ENCODE results near the gene PLXNA2.

The PLXNA2 gene

DNA sequence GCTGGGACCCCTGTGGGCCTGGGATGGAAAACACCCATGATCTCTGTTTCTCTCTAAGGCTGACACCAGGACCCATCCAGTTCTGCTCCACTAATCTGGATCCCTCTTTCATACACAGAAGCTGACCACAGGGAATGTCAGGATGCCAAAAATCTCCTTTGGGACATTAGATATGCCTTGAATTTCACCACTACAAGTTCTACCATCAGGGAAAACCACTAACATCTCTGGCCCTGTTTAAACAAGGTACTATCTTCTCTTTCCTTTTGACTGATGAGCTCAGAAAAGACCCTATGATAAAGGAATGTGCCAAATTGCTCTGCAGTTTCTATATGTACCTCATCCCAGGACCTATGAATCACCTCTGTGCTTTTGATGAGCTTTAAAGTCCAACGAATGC is 10.2 kb upstream of the PLXNA2 start:
- H3K4me3 ChIP-seq (ENCODE audit: low read length): no peak overlapping the region
- no peak for TF ChIP-seq ZNF274 (IDR thresholded peaks at IDR 0.05; ENCODE audit: low read depth, low read length)

DNA sequence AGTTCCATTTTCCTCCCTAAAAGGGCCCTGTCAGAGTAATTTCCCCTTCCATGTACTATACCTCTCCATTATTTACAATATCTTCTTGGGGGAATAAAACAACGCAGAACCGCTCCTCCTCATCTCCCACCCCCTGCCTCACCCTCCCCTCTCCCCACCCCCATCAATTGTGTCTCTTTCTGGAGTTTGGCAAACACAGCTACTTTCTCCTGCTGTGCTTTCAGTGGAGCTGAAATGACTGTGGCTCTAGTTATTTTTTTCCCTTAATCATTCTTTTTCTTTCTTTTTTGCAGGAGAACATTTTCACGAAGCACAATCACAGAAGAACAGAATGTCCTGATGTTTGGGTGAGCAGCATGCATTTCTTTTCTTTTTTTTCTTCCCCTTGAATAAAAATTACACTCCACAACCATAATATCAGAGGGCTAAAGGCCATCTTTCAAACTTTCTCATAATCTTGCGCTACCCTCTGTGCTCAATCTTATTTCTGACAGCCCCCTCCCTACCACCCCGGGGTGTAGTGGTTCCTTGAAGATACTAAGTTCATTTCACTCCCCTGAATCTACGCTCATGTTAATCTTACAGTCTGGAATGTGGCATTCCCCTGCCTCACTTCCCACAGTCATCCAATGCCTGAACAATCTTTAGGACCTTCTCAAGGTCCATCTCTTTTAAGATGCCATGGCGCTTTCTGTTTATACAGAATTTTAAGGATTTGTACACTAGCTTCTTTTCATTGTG is 8.8 kb upstream of the PLXNA2 start:
- no peak for TF ChIP-seq ZNF274 (IDR thresholded peaks at IDR 0.05; ENCODE audit: low read depth, low read length)
- H3K4me3 ChIP-seq (ENCODE audit: low read length): no peak overlapping the region

DNA sequence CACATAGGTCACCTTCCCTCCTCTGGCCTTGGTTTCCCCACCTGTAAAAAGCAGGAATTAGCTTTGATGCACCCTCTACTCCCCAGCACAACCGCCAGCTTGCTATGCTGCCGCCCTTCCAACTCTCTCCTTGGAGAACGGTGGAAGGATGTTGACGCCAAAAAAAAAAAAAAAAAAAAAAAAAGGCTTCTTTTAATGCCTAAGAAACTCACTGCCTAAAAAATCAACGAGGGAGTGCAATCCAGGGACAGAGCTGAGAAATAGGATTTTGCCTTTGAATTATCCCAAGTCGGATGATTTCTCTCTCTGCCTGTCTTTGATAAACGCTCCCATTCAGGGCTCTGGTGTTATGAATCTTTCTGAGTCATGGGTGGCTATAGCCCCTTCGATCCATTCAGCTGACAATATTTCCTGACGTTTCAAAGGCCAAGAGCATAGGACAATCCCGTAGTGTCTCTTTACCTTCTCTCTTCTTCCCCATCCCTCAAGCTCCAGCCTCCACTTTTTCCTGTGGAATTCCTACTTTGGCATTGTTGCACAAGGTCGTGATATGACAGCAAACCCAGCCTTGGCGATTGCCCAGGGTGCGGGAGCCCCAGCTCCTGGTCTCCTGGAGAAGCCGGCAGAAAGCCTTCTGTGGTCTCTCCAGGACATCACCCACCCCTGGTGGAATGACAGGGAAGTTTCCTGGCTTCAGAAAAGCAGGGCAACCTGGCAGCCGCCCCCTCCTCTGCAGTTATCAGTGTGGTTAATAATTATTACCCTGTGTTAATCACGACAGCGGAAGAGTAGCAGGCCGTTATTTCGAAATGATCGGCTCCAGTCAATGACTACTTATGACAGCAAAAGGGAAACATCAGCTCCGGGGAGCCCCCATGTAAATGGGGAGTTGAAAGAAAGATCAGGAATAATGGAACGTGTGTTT is 8.0 kb upstream of the PLXNA2 start:
- no peak overlapping the region for H3K4me3 ChIP-seq (ENCODE audit: low read length)
- no peak for TF ChIP-seq ZNF274 (IDR thresholded peaks at IDR 0.05; ENCODE audit: low read depth, low read length)

DNA sequence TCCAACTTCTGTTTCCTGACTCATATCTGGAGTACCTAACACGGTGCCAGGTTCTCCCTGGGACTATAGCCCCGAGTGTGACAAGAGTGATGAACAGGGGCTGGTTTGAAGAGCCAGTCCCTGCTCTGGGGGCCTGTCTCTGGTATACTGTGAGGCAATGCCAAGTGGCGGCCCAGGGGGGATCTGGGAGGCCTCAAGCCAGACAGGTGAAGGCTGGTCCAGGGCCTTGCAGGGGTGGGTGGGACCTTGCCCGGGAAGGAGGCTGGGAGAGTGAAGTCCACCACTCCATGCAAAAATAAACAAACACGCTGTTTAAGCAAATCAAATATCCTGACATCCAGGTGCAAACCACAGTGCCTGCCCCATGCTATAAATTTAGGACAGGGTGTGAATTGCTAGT is 6.8 kb upstream of the PLXNA2 start:
- no peak for TF ChIP-seq ZNF274 (IDR thresholded peaks at IDR 0.05; ENCODE audit: low read depth, low read length)
- no peak overlapping the region for H3K4me3 ChIP-seq (ENCODE audit: low read length)

DNA sequence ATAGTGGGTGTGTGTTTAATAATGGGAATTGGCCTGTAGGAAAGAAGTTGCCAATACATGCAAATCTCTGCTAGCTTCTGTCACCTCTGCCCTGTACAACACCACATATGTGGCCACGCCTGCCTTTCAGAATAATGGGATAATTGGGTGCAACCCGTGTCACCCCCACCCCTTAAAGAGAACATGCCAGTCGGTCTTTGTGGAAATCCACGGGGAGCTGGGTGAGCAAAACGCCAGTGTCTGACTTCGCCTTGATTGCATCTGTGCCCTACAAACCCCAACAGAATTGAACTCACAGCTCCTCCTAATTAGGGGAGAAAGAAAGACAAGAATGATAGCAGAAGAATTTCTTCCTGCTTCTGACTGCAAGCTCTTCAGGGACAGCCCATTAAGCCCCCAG is 6.4 kb upstream of the PLXNA2 start:
- TF ChIP-seq ZNF274 (IDR thresholded peaks at IDR 0.05; ENCODE audit: low read depth, low read length): no peak

DNA sequence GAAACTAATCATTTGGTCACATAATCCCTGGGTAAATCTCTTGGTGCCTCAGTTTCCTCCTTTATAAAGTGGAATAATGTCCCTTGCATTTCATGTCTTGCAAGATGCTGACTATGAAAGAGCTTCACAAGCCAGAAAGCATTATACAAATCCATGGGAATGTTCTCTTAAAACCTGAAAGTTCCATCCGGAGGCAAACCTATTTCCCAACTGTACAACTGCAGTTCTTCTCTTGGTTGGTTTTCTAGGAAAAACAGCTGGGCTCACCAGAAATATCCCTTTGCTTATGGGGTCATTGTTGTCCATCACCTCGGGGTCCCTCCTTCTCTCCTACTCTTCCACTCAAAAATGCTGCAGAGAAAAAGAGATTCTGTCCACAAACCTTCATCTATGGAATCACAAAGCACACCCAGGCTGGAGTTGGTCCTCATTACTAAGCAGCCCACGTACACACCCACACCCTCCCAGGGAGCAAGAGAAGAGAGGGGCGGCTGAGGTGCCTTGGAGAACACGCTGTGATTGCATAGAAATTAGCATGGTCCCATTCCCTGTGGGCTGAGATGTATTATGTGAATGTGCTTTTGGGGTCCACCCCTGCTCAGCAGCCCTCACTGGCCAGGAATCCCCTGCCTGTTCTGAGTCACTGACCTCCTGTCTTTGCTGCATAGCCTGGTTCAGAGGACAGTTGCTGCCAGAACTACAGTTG is 5.0 kb upstream of the PLXNA2 start:
- no peak overlapping the region for H3K4me3 ChIP-seq (ENCODE audit: low read length)
- TF ChIP-seq ZNF274 (IDR thresholded peaks at IDR 0.05; ENCODE audit: low read depth, low read length): no peak

More for the DNA sequence above, 6.4 kb upstream of the PLXNA2 start:
- H3K4me3 ChIP-seq (ENCODE audit: low read length): no peak overlapping the region

DNA sequence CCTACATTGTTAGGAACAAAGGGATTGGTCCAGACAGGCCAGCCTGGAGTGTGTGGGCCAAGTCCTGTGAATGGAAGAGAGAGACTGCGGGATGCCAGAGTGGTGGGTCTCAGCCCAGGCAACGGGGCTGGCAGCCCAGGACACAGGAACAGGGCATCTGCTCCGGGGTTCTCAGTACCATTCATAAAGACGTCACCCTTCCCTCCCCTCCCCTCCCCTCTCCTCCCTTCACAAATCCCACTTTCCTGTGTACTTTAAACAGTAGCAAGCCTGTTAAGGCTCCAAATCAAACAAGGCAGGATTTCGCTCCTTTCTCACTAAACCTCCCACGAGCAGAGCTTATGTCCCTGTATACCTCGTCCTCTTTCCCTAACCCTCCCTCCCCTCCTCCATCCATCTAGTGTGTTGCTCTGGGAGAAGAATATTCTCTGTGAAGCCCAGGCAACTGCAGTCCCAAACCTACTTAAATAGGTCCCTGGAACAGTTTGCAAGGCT is 4.2 kb upstream of the PLXNA2 start:
- no peak overlapping the region for H3K4me3 ChIP-seq (ENCODE audit: low read length)
- no peak for TF ChIP-seq ZNF274 (IDR thresholded peaks at IDR 0.05; ENCODE audit: low read depth, low read length)

DNA sequence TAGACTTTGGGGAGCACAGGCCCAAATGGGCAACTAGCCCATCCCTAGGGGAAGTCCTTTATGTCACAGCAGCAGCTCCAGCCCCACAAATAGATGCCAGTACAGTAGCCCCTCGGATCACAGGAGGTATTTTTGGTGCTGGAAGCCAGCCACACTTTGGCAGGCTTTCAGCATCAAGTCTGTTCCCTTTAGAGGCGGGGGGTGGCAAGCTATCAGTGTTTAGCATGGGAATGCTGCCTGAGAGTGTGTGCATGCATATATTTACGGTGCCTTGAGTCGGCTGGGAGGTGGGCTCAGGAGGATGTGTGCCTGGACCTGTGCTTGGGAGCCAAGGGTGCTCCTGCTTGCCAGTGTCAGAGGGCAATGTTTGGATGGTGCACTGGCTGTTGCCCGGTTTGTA is 3.5 kb upstream of the PLXNA2 start:
- no peak overlapping the region for H3K4me3 ChIP-seq (ENCODE audit: low read length)
- no peak for TF ChIP-seq ZNF274 (IDR thresholded peaks at IDR 0.05; ENCODE audit: low read depth, low read length)

DNA sequence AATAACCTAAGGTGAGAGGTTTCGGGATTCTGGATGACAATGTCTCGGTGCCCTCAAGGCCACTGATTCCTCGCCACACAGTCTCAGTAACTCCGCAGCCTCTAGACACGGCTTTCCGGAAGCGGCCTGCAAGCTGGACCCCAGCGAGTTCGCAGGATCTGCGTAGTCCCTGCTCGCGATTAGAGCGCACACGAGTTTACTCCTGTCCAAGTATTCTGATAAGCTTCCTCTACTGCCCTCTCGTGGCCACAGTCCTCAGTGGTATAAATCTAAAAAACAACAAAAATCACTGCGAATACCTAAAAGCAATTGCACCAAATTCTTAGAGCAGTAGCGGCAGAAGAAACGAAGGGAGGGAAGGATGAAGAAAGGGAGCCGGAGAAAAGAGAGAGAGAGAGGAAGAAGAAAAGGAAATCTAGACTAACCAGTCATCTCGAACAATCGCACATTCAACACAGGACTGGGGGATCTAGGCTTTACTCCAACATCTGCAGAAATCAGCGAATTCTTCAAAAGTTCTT is 1.1 kb upstream of the PLXNA2 start:
- TF ChIP-seq ZNF274 (IDR thresholded peaks at IDR 0.05; ENCODE audit: low read depth, low read length): no peak
- no peak overlapping the region for H3K4me3 ChIP-seq (ENCODE audit: low read length)

DNA sequence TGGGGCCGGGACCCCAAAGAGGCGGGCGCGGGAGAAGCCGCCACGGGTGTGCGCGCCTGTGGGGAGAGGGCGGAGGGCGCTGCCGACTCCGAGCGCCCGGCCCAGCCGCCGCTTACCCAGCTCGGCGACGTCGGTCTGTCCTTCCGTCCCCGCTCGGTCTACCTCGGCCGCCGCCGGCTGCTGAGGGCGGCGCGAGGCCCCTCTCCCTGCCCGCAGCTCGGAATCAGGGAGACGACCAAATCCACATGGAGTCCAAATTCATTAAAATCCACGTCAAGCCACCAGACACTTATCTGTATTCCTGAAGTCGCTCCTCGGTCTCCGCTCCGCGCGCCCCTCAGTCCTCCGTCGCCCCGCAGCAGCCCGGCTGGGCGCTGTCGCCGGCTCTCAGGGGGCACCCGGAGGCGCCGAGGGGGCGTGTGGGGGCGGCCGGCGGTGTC is 637 bp downstream of the PLXNA2 start:
- no peak for TF ChIP-seq ZNF274 (IDR thresholded peaks at IDR 0.05; ENCODE audit: low read depth, low read length)
- H3K4me3 ChIP-seq (ENCODE audit: low read length): peak overlapping the region; percentile 63

DNA sequence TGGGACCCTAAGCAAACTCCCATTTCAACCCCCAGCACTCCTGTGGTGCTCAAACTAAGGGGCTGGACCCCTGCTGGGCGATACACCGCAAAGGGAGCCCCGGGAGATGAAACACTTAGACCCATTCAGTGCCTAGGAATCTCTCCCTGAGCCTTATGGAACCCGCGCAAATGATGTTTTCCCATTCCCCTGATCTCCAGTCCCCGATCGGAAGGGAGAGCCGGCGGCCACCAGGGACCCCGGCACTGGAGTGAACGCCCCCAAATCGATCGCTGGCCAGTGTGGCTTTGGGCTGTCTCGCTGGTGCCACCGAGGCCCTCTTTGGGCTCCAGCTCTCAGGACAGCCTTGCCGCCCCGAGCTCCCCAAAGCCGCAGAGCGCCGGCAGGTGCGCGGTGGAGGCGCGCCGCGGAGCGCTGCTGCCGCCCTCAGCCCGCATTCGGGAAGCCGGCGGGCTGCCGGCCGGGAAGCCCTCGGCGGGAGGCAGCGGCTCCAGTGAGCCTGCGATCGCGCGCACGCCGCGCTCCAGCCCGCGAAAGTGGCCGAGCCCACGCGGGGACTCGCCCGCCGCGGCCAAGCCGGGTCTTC is 1.1 kb downstream of the PLXNA2 start:
- no peak for TF ChIP-seq ZNF274 (IDR thresholded peaks at IDR 0.05; ENCODE audit: low read depth, low read length)
- H3K4me3 ChIP-seq (ENCODE audit: low read length): peak overlapping the region; percentile 63; the same call in 1 of the 2 replicates

DNA sequence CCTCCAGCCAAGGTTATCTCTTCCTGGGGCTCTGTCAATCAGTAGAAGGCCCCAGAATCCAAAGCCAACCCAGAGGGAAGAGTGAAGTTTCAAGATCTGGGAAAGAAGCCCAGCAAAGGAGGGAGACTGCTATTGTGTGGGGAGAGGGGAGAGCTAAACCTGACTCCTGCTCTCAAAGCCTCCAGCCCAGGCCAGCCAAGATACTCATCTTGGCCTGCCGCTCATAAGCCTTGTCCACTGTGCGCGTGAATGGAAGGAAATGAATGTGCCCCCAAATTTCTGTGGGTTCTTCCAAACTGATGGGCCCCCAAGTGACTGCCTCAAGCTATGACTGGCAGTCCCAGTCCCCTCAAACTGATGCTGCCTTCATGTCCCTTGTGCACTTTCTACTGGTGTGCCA is 2.0 kb downstream of the PLXNA2 start:
- no peak for TF ChIP-seq ZNF274 (IDR thresholded peaks at IDR 0.05; ENCODE audit: low read depth, low read length)
- H3K4me3 ChIP-seq (ENCODE audit: low read length): no peak overlapping the region

DNA sequence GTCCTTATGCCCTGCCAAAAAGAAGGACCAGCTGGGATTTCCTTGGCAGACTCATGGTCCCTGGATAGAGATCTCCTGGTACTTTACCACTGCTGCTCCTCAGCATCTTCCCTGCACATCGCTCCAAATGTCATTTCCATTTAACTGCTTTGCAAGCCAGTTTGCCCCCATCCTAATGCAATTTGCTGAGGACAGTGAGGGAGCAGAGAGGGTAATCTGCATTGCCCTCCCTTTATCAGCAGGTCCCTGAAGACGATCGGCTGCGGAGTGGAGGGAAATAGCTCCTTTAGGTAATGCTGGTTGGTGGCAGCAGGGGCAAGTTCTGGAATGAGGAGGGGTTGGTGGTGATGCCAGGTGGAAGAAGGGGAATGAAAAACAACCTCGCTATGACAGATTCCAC is 2.7 kb downstream of the PLXNA2 start:
- TF ChIP-seq ZNF274 (IDR thresholded peaks at IDR 0.05; ENCODE audit: low read depth, low read length): no peak
- no peak overlapping the region for H3K4me3 ChIP-seq (ENCODE audit: low read length)

Data from GM08714 (cell line).